Heart right ventricle (tissue), 16 donors: ENCODE data around the gene PLXNA2. TPM values are rescaled to one million over a fixed set of nuclear protein-coding genes. Genes with fewer than 3 reads are reported as not detected.

ENCODE experiments used
- ATAC-seq, 8 donors: fragments of 200-7000 bp; cut with Tn5 transposase; one replicate each; pipeline ENCODE4 v1.9.1; 2020; ENCODE audit warnings: mild to moderate bottlenecking in 8 of 8, moderate library complexity in 8 of 8, moderate number of reproducible peaks in 1 of 8
- DNase-seq, 2 donors: peaks; one replicate each; pipeline ENCODE4 v3.0.0-alpha.2; 2020
- H3K27ac ChIP-seq, 10 donors: fragments of 200-600 bp; sonication (generic) in 2 of 10; one replicate each; pipeline versions ENCODE4 v1.5.0 to v1.8.0; 2020 to 2022; ENCODE audit warnings: mild to moderate bottlenecking in 3 of 10
- H3K27me3 ChIP-seq, 7 donors: fragments of 200-600 bp; one replicate each; pipeline ENCODE4 v1.8.0; 2021 to 2022; ENCODE audit warnings: mild to moderate bottlenecking in 2 of 7
- H3K36me3 ChIP-seq, 9 donors: fragments of 200-600 bp; sonication (generic) in 1 of 9; one replicate each; pipeline versions ENCODE4 v1.5.0 to v1.8.0; 2020 to 2022; ENCODE audit warnings: mild to moderate bottlenecking in 2 of 9
- H3K4me1 ChIP-seq, 9 donors: fragments of 200-600 bp; sonication (generic) in 1 of 9; one replicate each; pipeline versions ENCODE4 v1.5.0 to v1.8.0; 2020 to 2022; ENCODE audit warnings: mild to moderate bottlenecking in 4 of 9
- H3K4me3 ChIP-seq, 10 donors: fragments of 200-600 bp; sonication (generic) in 2 of 10; one replicate each; pipeline versions ENCODE4 v1.5.0 to v1.8.0; 2020 to 2022; ENCODE audit warnings: mild to moderate bottlenecking in 7 of 10, moderate library complexity in 2 of 10
- H3K9me3 ChIP-seq, 11 donors: fragments of 200-600 bp in 10 of 11; sonication (generic) in 2 of 11; one replicate each; pipeline versions ENCODE4 v1.5.0 to v1.8.0; 2013 to 2022; ENCODE audit warnings: mild to moderate bottlenecking in 2 of 11, control low read depth in 1 of 11, moderate library complexity in 1 of 11
- WGBS, 2 donors: extraction: QIAGEN DNeasy Blood & Tissue Kit; methylation state at CpG; one replicate each; pipeline ENCODE4 v1.1.7; 2013; ENCODE audit warnings: inconsistent platforms in 1 of 2; 5-methylcytosine and 5-hydroxymethylcytosine counted together
- intact Hi-C, 10 donors: fragments of 100-400 bp; cut with DNase I; formaldehyde crosslinking; loops; one replicate each; pipeline versions ENCODE4 v1.11.1 to v1.14.2; 2022
- polyA plus RNA-seq, 2 donors: library from polyadenylated mRNA; stranded (reverse); fragments of 200-250 nt; gene quantifications; one replicate each; pipeline ENCODE4 v1.2.3, GENCODE V29; 2013
- total RNA-seq, 10 donors: library from RNA; stranded (reverse); fragmentation: NEBNext Ultra II Directional in 3 of 10; extraction: Animal tissue kit (Norgen Biotek cat#: 25700) in 3 of 10; gene quantifications; one replicate each; pipeline versions ENCODE4 v1.2.1 to v1.2.4, GENCODE V29; 2021 to 2023
- TF ChIP-seq, protein P1 (sequence below), 9 donors: fragments of 200-600 bp; sonication (generic) in 2 of 9; IDR thresholded peaks; one replicate each; pipeline versions ENCODE4 v1.5.0 to v1.8.0; 2021 to 2022; ENCODE audit warnings: antibody characterized with exemption in 9 of 9, mild to moderate bottlenecking in 5 of 9, moderate library complexity in 1 of 9
- donor health status: Arrhythmogenic right ventricular cardiomyopathy.
- donor health status: ischemic (EF 13 %, LVEDD 7.1; RV severe dilation, severe dysfunction).
- donor health status: healthy with polysubstance abuse.
- donor health status: DM: no; HTN: yes; CAD: no.
- donor health status: DM: no; HTN: no; CAD: no.
- donor health status: ischemic (EF 25% LVEDD 6.9; RV normal size, moderate dysfunction).
- donor health status: ischemic (EF 25% LVEDD 5.7; RV mildly dilated, moderate dysfunction).
- donor health status: healthy.
- donor health status: DM: yes; HTN: yes; CAD: no.
- donor health status: Ischemic cardiomyopathy.
- donor health status: ischemic (EF 35%, LVEDD 5.7; RV mildly dilated, moderate dysfunction).
- donor health status: nonischemic (EF 11% LVEDD 7.7; RV severe dilation, severe dysfunction).
- donor health status: DM: yes; HTN: yes; CAD: no.
- donor health status: PGD.
- donor health status: ischemic (EF 29% LVEDD 5.4; RV normal size, mild dysfunction).
- donor health status: nonischemic (EF 23%, LVEDD 6.1; RV moderate dilation, normal function).

Gene PLXNA2
- total and polyA plus RNA-seq, 12 donors: 6.1 to 31.6 (median 17.9) TPM

- H3K36me3 ChIP-seq: peaks cover 0 to 96% (median 13%) of the 10 kb centered on the region in 9 donors
- TF ChIP-seq, protein P1, sequence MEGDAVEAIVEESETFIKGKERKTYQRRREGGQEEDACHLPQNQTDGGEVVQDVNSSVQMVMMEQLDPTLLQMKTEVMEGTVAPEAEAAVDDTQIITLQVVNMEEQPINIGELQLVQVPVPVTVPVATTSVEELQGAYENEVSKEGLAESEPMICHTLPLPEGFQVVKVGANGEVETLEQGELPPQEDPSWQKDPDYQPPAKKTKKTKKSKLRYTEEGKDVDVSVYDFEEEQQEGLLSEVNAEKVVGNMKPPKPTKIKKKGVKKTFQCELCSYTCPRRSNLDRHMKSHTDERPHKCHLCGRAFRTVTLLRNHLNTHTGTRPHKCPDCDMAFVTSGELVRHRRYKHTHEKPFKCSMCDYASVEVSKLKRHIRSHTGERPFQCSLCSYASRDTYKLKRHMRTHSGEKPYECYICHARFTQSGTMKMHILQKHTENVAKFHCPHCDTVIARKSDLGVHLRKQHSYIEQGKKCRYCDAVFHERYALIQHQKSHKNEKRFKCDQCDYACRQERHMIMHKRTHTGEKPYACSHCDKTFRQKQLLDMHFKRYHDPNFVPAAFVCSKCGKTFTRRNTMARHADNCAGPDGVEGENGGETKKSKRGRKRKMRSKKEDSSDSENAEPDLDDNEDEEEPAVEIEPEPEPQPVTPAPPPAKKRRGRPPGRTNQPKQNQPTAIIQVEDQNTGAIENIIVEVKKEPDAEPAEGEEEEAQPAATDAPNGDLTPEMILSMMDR (IDR thresholded peaks at IDR 0.05): no peak
- peak overlapping the region; percentile 48 to 90 (median 78) for H3K27ac ChIP-seq
- 66 to 67% methylated on average over 13 of the region's 13 CpGs for WGBS, 2 donors
- DNase-seq (peak in 1 of 2 donors; percentile 44), ATAC-seq (peak; percentile 55 to 77 (median 66))
- no peaks in the 10 kb centered on the region for H3K9me3 ChIP-seq
- peak overlapping the region in 3 of 10 donors; percentile 9 to 13 (median 11) for H3K4me3 ChIP-seq
- intact Hi-C loops: loop anchor here in 4 of 10 donors (5.0 kb wide), 3 partner anchors 63 to 218 kb away; partner anchors contain the start of gene PLXNA2 (in 1 of the 4)
- no peaks in the 10 kb centered on the region for H3K27me3 ChIP-seq
- peaks cover 0 to 48% (median 17%) of the 10 kb centered on the region in 9 donors for H3K4me1 ChIP-seq
Measured at GRCh38 chr1:208029381-208030287, 214.6 kb downstream of the PLXNA2 start.

GRCh38 chr1:208028526-208028925 is 215.7 kb downstream of the PLXNA2 start:
- TF ChIP-seq, protein P1 (IDR thresholded peaks at IDR 0.05): no peak
- ATAC-seq: no peak
- no peak for DNase-seq
- no peak overlapping the region for H3K4me3 ChIP-seq
- intact Hi-C loops: loop anchor here in 4 of 10 donors (5.0 kb wide), 3 partner anchors 64 to 219 kb away; partner anchors contain the start of gene PLXNA2 (in 1 of the 4)
- WGBS, 2 donors: 69 to 73% methylated on average over 7 of the region's 7 CpGs
- H3K27ac ChIP-seq: peak overlapping the region in 5 of 10 donors; percentile 78 to 90 (median 86)
- no peaks in the 10 kb centered on the region for H3K27me3 ChIP-seq
- no peaks in the 10 kb centered on the region for H3K9me3 ChIP-seq
- H3K36me3 ChIP-seq: peaks cover 0 to 85% (median 13%) of the 10 kb centered on the region in 9 donors
- peaks cover 0 to 52% (median 17%) of the 10 kb centered on the region in 9 donors for H3K4me1 ChIP-seq

GRCh38 chr1:208027861-208028260 is 216.3 kb downstream of the PLXNA2 start:
- Histone ChIP-seq H3K4me3 (no peak overlapping the region), H3K4me1 (peaks cover 0 to 52% (median 17%) of the 10 kb centered on the region in 9 donors), H3K36me3 (peaks cover 0 to 78% (median 13%) of the 10 kb centered on the region in 9 donors), H3K9me3 (no peaks in the 10 kb centered on the region), H3K27ac (peak overlapping the region in 2 of 10 donors; percentile 86 to 90), H3K27me3 (no peaks in the 10 kb centered on the region)
- DNase-seq (no peak), ATAC-seq (no peak)
- TF ChIP-seq, protein P1 (IDR thresholded peaks at IDR 0.05): no peak
- intact Hi-C loops: loop anchor here in 4 of 10 donors (5.0 kb wide), 3 partner anchors 64 to 219 kb away; partner anchors contain the start of gene PLXNA2 (in 1 of the 4)
- WGBS, 2 donors: 96% methylated on average over 11 of the region's 11 CpGs

GRCh38 chr1:208026880-208027438 is 217.2 kb downstream of the PLXNA2 start:
- peaks cover 0 to 69% (median 13%) of the 10 kb centered on the region in 9 donors for H3K36me3 ChIP-seq
- ATAC-seq (peak in 1 of 8 donors; percentile 21), DNase-seq (no peak)
- peak overlapping the region in 1 of 10 donors; percentile 6 for H3K27ac ChIP-seq
- intact Hi-C loops: loop anchor here in 4 of 10 donors (5.0 kb wide), 3 partner anchors 65 to 220 kb away; partner anchors contain the start of gene PLXNA2 (in 1 of the 4)
- 78 to 82% methylated on average over 14 of the region's 14 CpGs for WGBS, 2 donors
- H3K27me3 ChIP-seq: no peaks in the 10 kb centered on the region
- no peaks in the 10 kb centered on the region for H3K9me3 ChIP-seq
- H3K4me1 ChIP-seq: peaks cover 0 to 52% (median 21%) of the 10 kb centered on the region in 9 donors
- TF ChIP-seq, protein P1 (IDR thresholded peaks at IDR 0.05): no peak
- H3K4me3 ChIP-seq: no peak overlapping the region
